Colon (tissue), 2 donors: ENCODE data around the gene FAM229B.

Experiments
- FAIRE-seq: peaks from 2 replicates; lab custom pipeline; 2012; peaks lifted over from hg19 to GRCh38; lab: Jason Lieb, UNC
- donor health status: control.
- donor health status: control.

The FAM229B gene

GRCh38 chr6:112144145-112144926, 56.9 kb downstream of the FAM229B start:
- FAIRE-seq, result no peak

GRCh38 chr6:112145080-112145573, 57.7 kb downstream of the FAM229B start:
- FAIRE-seq, result no peak

DNA sequence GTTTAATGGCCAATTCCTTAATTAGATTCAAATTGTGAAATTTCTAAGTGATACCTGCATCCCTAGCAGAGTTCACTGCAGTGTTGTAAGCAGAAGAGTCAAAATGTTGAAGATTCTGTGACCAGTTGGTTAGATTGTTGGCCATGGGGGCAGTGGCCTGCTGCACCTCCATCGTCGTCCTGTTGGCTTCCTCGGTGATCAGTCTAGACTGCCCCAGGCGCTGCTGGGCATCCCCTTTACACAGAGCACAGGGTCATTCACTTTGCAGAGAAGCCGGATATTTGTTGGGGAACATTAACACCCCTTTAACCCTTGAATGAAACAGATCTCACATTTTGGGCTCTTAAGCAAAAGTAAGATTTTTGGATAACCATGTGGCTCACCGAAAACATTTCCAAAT, 60.7 kb downstream of the FAM229B start:
- no peak for FAIRE-seq

DNA sequence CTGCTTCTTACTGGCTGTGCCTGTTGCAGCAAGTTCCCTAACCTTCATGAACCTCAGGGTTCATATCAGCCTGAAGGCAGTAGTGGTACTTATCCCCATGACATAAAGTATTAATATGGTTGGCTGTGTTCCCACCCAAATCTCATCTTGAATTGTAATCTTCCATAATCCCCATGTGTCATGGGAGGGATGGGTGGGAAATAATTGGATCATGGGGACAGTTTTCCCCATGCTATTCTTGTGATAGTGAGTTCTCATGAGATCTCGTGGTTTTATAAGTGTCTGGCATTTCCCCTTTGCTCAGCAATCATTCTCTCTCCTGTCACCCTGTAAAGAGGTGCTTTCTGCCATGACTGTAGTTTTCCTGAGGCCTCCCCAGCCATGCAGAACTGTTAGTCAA, 61.8 kb downstream of the FAM229B start:
- no peak for FAIRE-seq

DNA sequence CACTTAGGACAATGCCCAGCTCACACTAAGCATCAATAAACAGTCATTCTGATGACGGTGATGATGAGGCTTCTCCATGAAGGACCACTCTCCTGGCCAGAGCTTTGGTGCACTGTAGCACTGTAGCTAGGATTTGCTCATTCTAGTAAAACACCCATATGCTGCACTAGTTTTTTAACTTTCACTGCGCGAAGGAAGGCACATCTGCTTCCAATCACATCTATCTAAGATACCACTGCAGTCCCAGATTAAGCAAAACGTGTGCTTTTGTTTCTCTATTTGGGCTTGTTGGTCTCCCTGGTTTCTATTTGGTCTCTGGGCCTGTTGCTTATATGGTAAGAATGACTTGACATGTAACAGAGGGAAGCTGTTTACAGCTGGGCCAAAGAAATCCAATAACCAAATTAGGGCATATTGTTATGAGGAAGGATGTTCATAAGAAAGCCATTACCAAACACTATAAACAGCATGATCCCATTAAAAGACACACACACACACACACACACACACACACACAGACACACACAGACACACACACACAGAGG, 62.4 kb downstream of the FAM229B start:
- no peak for FAIRE-seq

DNA sequence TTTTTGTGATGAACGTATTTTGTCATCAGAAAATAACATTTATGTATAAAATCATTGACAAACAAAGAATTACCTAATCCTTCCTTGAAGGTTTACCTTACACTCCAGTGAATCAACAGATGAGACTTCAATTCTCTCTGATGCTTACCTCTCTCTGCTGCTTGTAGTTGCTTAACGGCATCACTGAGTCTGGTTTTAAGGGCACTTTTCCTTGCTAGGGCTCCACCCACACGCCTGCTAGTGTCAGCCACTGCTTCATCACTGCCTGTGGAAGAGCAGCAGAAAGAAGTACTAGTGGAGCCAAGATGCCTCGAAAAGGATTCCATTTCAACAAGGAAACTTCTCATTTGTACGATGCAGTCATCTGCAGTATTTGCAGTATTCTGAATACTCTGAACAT, 63.0 kb downstream of the FAM229B start:
- no peak for FAIRE-seq
